A204.1 (cell line): Measurements from ENCODE around the gene ALAS1.

Experiments
- FAIRE-seq: peaks from 2 replicates; lab custom pipeline; 2012; peaks lifted over from hg19 to GRCh38; lab: Jason Lieb, UNC

ALAS1 gene

DNA sequence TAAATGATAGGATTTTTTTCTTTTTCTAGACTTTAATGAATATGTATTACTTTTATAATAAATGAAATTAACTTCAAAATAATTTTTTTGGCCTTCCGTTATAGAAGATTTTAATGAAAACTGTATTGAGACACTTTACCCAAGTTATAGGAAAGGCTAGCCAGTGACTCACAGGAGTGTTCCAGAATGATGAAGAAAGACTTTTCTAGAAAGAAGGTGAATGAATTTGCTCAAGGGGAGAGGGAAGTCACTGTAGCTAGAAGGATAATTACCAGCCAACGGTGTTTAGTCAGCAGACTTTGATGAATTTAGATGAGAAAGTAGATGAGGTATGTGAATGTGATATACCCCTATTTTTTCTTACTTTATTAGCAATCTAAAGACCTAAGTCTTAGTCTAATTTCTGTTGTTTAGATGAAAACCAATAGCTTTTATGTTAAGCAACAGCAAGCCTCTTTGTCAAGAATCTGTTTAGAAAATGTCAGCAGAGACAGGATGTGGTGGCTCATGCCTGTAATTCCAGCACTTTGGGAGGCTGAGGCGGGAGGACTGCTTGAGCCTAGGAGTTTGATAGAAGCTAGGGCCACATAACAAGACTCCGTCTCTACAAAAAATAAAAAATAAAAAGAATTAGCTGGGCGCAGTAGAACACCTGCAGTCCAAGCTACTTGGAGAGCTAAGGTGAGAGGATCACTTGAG lies 3.2 kb downstream of the ALAS1 start:
- FAIRE-seq: no peak

DNA sequence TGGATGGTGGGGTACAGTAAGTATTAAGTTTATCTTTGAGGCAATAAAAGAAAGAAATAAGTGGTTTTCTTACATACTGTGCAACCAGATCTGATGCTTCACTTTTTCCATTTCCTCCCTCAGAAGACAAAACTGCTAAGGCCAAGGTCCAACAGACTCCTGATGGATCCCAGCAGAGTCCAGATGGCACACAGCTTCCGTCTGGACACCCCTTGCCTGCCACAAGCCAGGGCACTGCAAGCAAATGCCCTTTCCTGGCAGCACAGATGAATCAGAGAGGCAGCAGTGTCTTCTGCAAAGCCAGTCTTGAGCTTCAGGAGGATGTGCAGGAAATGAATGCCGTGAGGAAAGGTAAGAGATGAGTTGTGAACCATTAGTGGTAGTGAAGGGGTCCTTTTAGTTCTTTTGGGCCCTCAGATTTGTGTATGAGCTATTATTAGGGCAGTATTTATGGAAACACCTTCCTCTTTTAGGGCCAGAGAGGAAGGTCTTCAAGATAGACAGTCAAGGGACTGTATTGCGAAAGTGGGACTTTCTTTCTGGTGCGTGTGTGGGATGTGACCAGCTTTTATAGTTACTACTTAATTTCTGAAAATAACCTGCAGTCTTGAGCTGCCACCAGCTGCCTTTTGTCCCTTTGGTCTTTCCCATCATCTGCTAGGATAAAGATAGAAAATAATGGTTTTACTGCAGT lies 4.6 kb downstream of the ALAS1 start:
- FAIRE-seq: no peak

GRCh38 chr3:52203701-52204100 lies 5.7 kb downstream of the ALAS1 start:
- no peak for FAIRE-seq

- no peak for FAIRE-seq
These were observed 6.5 kb downstream of the ALAS1 start for GRCh38 chr3:52204337-52205073.

GRCh38 chr3:52205727-52206372 lies 7.9 kb downstream of the ALAS1 start:
- no peak for FAIRE-seq

DNA sequence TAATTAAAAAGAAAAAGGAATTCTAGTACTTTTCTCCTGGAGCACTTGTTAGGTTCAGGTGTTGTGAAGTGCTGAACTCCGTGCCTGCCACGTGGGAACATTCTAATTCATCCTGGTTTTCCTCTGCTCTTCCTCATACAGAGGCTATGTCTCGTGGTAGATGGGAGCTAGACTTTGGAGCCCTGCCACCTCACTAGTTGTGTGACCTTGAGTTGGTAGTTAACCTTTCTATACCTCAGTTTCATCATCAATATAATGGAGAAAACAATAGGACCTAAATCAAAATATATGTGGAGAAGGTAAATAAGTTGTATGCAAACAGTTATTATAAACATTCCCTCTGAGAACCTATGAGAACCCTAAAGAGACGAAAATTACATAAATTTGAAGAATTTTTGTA lies 10.6 kb downstream of the ALAS1 start:
- no peak for FAIRE-seq

DNA sequence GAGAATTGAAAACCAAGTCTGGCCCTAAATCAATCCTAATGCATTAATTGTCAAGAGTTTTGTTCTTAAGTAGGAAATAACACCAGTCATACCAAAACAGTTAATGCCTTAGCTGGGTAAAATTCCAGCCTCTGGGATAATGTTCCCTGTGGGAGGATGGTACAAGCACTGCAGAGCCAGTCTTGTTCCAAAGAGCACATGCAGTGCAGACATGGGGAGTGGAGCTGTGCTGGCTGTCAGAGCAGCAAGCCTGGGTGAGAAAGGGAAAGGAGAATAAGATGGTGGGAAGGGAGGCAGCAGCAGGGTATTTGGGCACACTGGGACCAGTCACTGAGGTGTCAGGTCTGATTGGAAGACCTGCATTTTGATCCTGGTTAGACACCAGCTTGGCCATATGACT lies 12.1 kb downstream of the ALAS1 start:
- no peak for FAIRE-seq

- no peak for FAIRE-seq
These were observed 12.6 kb downstream of the ALAS1 start for GRCh38 chr3:52210550-52211046.

GRCh38 chr3:52211268-52211891 lies 13.4 kb downstream of the ALAS1 start:
- no peak for FAIRE-seq

- FAIRE-seq: no peak
These were observed 15.0 kb downstream of the ALAS1 start for GRCh38 chr3:52213005-52213404.

GRCh38 chr3:52213901-52214300 lies 15.9 kb downstream of the ALAS1 start:
- FAIRE-seq: no peak

- FAIRE-seq: no peak
These were observed 17.4 kb downstream of the ALAS1 start for GRCh38 chr3:52215351-52215750.

DNA sequence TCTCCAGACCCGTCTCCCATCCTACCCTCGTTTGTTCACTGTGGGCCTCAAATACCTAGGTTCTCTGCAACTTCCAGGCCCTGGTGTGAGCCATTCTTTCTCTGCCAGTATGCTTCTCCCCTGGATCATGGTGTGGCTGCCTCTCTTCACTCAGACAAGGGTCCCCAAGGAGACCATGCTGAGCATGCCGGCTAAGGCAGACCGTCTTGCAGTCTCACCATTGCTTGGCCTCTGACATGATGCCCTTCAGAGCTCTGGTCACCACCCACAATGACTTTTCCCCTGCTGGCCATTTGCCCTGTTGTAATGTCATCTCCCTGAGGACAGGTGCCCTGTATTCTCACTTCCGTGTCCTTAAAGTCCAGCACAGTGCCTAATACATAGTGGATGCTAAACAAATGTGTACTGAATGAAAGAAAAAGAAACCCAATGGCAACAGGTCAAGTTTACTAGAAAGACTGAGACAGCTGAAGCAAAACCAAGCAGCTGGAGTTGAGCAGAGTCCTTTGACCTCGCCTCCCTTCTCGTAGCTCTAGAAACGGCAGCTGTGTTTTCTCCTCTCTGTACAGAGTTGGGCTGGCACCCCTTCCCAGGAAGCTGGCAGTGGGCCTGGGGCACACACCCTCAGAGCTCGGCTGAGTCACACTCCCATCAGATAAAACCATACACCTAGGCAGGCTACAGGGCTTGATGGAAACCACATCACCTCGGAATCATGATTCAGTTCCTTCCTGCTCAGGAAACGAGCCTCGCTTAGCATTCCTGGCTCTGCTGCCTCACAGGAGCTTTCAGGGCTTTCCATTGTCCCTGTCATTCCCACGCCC lies 18.8 kb downstream of the ALAS1 start:
- no peak for FAIRE-seq

DNA sequence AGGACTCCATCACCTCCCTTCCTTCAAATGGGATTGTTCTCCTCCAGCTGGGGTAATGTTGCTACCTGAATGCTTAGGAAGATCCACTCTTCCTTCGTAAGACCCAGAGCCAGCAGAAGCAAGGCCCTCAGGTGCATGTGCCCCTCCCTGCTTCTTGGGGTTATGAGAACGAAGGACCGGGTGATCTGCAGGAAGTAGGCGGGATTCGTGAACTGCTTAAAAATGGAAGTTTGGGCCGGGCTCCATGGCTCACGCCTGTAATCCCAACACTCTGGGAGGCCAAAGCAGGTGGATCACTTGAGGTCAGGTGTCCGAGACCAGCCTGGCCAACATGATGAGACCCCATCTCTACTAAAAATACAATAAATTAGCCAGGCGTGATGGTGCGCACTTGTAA lies 19.4 kb downstream of the ALAS1 start:
- FAIRE-seq: no peak

- FAIRE-seq: no peak
These were observed 20.1 kb downstream of the ALAS1 start for GRCh38 chr3:52218026-52218425.

DNA sequence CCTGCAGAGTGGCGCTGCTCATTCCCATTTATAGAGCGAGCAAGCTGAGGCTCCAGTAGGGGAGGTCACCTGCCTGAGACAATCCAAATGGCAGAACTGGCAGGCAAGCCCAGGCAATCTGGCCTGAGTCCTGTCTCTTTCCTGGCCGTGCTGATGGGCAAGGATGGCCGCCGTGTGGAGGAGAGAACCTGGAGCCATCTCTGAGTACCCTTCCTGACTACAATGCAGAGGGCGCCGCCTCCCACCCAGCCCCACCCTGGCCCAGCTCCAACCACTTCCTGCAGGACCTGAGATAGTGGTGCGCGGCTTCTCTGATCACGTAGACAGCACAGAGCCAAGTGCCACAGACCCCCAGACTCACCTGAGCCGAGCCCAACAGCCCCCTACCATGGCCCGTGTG lies 20.5 kb downstream of the ALAS1 start:
- no peak for FAIRE-seq

GRCh38 chr3:52218937-52219650 lies 21.1 kb downstream of the ALAS1 start:
- no peak for FAIRE-seq

GRCh38 chr3:52220380-52221026 lies 22.5 kb downstream of the ALAS1 start:
- FAIRE-seq: no peak

DNA sequence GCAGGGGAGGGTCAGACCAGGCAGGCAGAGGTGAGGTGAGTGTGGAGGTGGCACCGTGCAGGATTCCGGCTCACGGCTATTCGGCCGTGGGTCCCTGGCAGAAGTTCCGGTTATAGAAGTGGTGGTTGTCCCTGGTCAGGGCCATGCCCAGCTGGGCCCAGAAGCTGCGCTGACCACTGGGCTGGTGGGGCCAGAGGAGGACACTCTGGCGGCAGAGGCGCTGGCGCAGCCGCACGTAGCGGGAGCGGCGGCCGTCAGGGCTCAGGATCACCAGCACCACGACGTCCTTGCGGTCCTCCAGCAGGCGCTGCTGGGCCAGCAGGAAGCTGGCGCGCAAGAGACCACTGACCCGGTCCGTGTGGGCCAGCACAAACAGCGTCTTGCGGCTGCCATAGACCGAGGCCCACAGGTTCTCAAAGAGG lies 23.2 kb downstream of the ALAS1 start:
- FAIRE-seq: no peak
